ENCODE results near the gene KLF9. TPM values are rescaled to one million over a fixed set of nuclear protein-coding genes. Genes with fewer than 3 reads are reported as not detected.

The KLF9 gene
- total RNA-seq, 2 experiments from 2014 or later = 1.9 to 2.3 TPM

Other genes with a start within 250 kb of the KLF9 start
- 34.9 and 42.0 TPM in 2 replicates for gene SMC5, start 155.7 kb downstream of the KLF9 start, total RNA-seq (2014; rRNA removed; shearing (Covaris generic))
- 38.9 and 45.4 TPM in 2 replicates for gene SMC5, start 155.7 kb downstream of the KLF9 start, total RNA-seq (2022)

Measured in OCI-LY7 (cell line).